DOHH2 (cell line): ENCODE results near the gene HOXB3.

Experiments used
- H3F3A ChIP-seq: fragments of 200-600 bp; sonication (generic), shearing (Covaris generic); 2 replicates; pipeline ENCODE4 v1.6.0; 2016; ENCODE audit warnings: antibody characterized with exemption, mild to moderate bottlenecking; ENCODE audit not compliant: control insufficient read depth, insufficient read depth
- H3K27ac ChIP-seq: fragments of 200-600 bp; sonication (generic); 2 replicates; pipeline ENCODE4 v1.5.1; 2014; ENCODE audit warnings: low read depth, mild to moderate bottlenecking, low read length, moderate library complexity
- H3K27me3 ChIP-seq: fragments of 200-600 bp; sonication (generic); 2 replicates; pipeline ENCODE4 v1.6.1; 2014; ENCODE audit warnings: mild to moderate bottlenecking, low read length, mixed read lengths; ENCODE audit not compliant: control insufficient read depth
- H3K36me3 ChIP-seq: fragments of 200-600 bp; sonication (generic); 2 replicates; pipeline ENCODE4 v1.6.1; 2014; ENCODE audit warnings: mild to moderate bottlenecking, low read length, moderate library complexity, mixed read lengths; ENCODE audit not compliant: control insufficient read depth
- H3K4me1 ChIP-seq: fragments of 200-600 bp; sonication (generic); 2 replicates; pipeline ENCODE4 v1.6.1; 2014; ENCODE audit warnings: mild to moderate bottlenecking, low read length, mixed read lengths; ENCODE audit not compliant: control insufficient read depth
- H3K4me2 ChIP-seq: fragments of 200-600 bp; sonication (generic); 2 replicates; pipeline ENCODE4 v1.6.0; 2014; ENCODE audit warnings: mild to moderate bottlenecking, low read length, moderate library complexity
- H3K4me3 ChIP-seq: fragments of 200-600 bp; sonication (generic); 2 replicates; pipeline ENCODE4 v1.5.1; 2014; ENCODE audit warnings: mild to moderate bottlenecking, low read length, mixed read lengths
- H3K79me2 ChIP-seq: fragments of 200-600 bp; sonication (generic); 2 replicates; pipeline ENCODE4 v1.6.1; 2014; ENCODE audit warnings: mild to moderate bottlenecking, low read length, mixed read lengths; ENCODE audit not compliant: control insufficient read depth
- H3K9me2 ChIP-seq: fragments of 200-600 bp; sonication (generic); replicated peaks from 2 replicates; pipeline ENCODE4 v1.6.1; 2014; ENCODE audit warnings: mild to moderate bottlenecking, low read length, mixed read lengths; ENCODE audit not compliant: control insufficient read depth
- H3K9me3 ChIP-seq: fragments of 200-600 bp; sonication (generic); 2 replicates; pipeline ENCODE4 v1.6.1; 2014; ENCODE audit warnings: antibody characterized with exemption, low read length, mixed read lengths; ENCODE audit not compliant: control insufficient read depth, insufficient read depth
- H4K20me1 ChIP-seq: fragments of 200-600 bp; sonication (generic); 2 replicates; pipeline ENCODE4 v1.6.0; 2014; ENCODE audit warnings: low read depth, mild to moderate bottlenecking, antibody characterized with exemption, low read length, moderate library complexity; ENCODE audit not compliant: control insufficient read depth, insufficient read depth
- EZH2phosphoT487 ChIP-seq: fragments of 200-600 bp; sonication (generic); IDR thresholded peaks from 2 replicates; pipeline ENCODE4 v1.6.1; 2017; ENCODE audit warnings: borderline replicate concordance, mild to moderate bottlenecking, antibody characterized with exemption, low read length, moderate library complexity, mixed read lengths
- TF ChIP-seq, protein P1 (sequence below): fragments of 200-600 bp; sonication (generic); IDR thresholded peaks from one replicate; pipeline ENCODE4 v1.5.1; 2014; ENCODE audit warnings: antibody characterized with exemption, mild to moderate bottlenecking, low read depth, low read length; ENCODE audit not compliant: poor library complexity, severe bottlenecking

Gene HOXB3

DNA sequence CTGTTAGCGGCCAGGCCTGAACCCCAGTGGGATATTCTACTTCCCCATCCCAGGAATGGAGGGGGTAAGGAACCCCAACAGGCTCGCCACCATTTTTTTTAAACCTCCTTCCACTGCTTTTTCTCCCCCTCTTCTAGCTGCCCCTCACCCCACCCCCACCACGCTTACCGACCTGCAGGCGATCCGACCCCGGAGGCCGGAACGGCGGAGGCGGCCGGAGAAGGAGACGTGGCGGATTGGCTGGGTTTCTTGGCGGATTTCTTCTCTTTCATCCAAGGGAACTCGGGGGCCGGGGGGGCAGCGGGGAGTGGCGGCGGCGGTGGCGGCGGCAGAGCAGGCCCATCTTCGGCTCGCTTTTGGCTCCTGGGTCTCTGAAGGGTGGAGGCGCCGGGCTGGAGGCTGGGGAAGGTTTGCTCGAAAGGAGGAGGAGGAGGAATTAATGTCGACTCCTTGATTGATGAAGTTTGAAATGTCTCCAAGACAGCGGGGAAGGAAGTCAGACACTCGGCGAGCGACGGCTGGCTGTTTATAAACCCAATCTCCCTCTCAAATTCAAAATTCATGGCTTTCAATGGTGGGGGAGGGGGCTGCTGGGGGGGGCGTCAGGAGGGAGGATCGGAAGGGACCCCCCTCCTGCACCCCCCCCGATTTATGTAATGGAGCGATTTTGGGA is 45.6 kb downstream of the HOXB3 start:
- TF ChIP-seq, protein P1, sequence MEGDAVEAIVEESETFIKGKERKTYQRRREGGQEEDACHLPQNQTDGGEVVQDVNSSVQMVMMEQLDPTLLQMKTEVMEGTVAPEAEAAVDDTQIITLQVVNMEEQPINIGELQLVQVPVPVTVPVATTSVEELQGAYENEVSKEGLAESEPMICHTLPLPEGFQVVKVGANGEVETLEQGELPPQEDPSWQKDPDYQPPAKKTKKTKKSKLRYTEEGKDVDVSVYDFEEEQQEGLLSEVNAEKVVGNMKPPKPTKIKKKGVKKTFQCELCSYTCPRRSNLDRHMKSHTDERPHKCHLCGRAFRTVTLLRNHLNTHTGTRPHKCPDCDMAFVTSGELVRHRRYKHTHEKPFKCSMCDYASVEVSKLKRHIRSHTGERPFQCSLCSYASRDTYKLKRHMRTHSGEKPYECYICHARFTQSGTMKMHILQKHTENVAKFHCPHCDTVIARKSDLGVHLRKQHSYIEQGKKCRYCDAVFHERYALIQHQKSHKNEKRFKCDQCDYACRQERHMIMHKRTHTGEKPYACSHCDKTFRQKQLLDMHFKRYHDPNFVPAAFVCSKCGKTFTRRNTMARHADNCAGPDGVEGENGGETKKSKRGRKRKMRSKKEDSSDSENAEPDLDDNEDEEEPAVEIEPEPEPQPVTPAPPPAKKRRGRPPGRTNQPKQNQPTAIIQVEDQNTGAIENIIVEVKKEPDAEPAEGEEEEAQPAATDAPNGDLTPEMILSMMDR = no peak
- TF ChIP-seq EZH2phosphoT487 = no peak; the same call in 1 of the 2 replicates
- Histone ChIP-seq H3K4me3 (no peak overlapping the region), H3K4me2 (no peak overlapping the region), H3K79me2 (no peaks in the 10 kb centered on the region), H3K27me3 (peaks cover 71% of the 10 kb centered on the region), H3K27ac (no peak overlapping the region), H3K36me3 (no peaks in the 10 kb centered on the region), H3K4me1 (no peaks in the 10 kb centered on the region), H3K9me2 (no peaks in the 10 kb centered on the region), H3F3A (no peaks in the 10 kb centered on the region), H3K9me3 (no peaks in the 10 kb centered on the region), H4K20me1 (no peaks in the 10 kb centered on the region)

DNA sequence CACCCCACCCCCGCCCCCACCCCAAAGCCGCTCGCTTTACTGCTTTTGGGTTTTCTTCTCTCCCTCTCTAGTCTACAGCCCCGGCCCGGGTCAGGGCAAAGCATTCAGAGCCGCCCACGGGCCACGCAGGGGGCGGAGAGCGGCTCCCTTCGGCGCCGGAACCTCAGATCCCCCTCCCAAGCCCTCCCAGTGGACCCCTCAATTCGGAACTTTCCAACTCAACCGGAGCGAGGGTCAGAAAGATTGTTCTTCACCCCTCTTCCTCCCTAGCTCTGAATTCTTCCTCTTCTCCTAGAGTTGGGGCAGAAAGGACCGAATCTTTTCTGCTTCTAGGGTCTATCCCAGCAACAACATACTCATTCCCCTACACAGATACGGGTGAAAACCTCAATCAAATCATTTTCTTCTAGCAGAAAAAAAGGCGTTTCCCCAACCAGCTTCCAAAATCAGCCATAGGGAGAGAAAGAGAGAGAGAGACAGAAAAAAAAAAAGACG is 46.1 kb downstream of the HOXB3 start:
- no peaks in the 10 kb centered on the region for H4K20me1 ChIP-seq
- TF ChIP-seq EZH2phosphoT487 = peak; percentile 56
- TF ChIP-seq, protein P1 = no peak

GRCh38 chr17:48543107-48543853 is 46.8 kb downstream of the HOXB3 start:
- Histone ChIP-seq H3K9me3 (no peaks in the 10 kb centered on the region), H3K79me2 (no peaks in the 10 kb centered on the region), H3K27me3 (peaks cover 71% of the 10 kb centered on the region), H3K9me2 (no peaks in the 10 kb centered on the region), H3K4me2 (no peak overlapping the region), H3K36me3 (no peaks in the 10 kb centered on the region), H3K27ac (no peak overlapping the region), H3F3A (no peaks in the 10 kb centered on the region), H4K20me1 (no peaks in the 10 kb centered on the region), H3K4me1 (no peaks in the 10 kb centered on the region), H3K4me3 (no peak overlapping the region)
- TF ChIP-seq, protein P1 = no peak
- peak; percentile 87; the same call in 1 of the 2 replicates for TF ChIP-seq EZH2phosphoT487

More for the DNA sequence above, 46.1 kb downstream of the HOXB3 start:
- H3F3A ChIP-seq = no peaks in the 10 kb centered on the region
- no peaks in the 10 kb centered on the region for H3K9me3 ChIP-seq
- H3K36me3 ChIP-seq = no peaks in the 10 kb centered on the region
- H3K27ac ChIP-seq = no peak overlapping the region
- H3K79me2 ChIP-seq = no peaks in the 10 kb centered on the region
- peaks cover 71% of the 10 kb centered on the region for H3K27me3 ChIP-seq
- H3K4me1 ChIP-seq = no peaks in the 10 kb centered on the region
- H3K4me3 ChIP-seq = no peak overlapping the region
- no peaks in the 10 kb centered on the region for H3K9me2 ChIP-seq
- no peak overlapping the region for H3K4me2 ChIP-seq
